GM23338 (cell line): ENCODE measurements around the gene TGM6. TPM values are rescaled to one million over a fixed set of nuclear protein-coding genes. Genes with fewer than 3 reads are reported as not detected.

Source experiments
- ATAC-seq: fragments of 200-7000 bp; cut with Tn5 transposase; 3 replicates; pipeline ENCODE4 v1.9.1; 2020
- DNase-seq: peaks from one replicate; pipeline ENCODE4 v3.0.0-alpha.2; 2015; ENCODE audit warnings: low spot score
- H2AFZ ChIP-seq: fragments of 200-600 bp; sonication (generic); 2 replicates; pipeline ENCODE4 v1.8.0; 2016; ENCODE audit warnings: antibody characterized with exemption, mild to moderate bottlenecking, moderate library complexity
- H3F3A ChIP-seq: fragments of 200-600 bp; sonication (generic); replicated peaks from 2 replicates; pipeline ENCODE4 v1.8.0; 2017; ENCODE audit warnings: antibody characterized with exemption, mixed run types, low read depth
- H3K27ac ChIP-seq: fragments of 200-600 bp; sonication (generic); 2 replicates; pipeline ENCODE4 v1.6.1; 2016; ENCODE audit warnings: low read depth
- H3K27me3 ChIP-seq: fragments of 200-600 bp; sonication (generic); 2 replicates; pipeline ENCODE4 v1.8.0; 2016; ENCODE audit warnings: mild to moderate bottlenecking, mixed run types, moderate library complexity; ENCODE audit not compliant: insufficient read depth
- H3K36me3 ChIP-seq: fragments of 200-600 bp; sonication (generic); 2 replicates; pipeline ENCODE4 v1.8.0; 2016; ENCODE audit warnings: mild to moderate bottlenecking; ENCODE audit not compliant: insufficient read depth
- H3K4me1 ChIP-seq: fragments of 200-600 bp; sonication (generic); 2 replicates; pipeline ENCODE4 v1.8.0; 2016; ENCODE audit warnings: mild to moderate bottlenecking, moderate library complexity; ENCODE audit not compliant: insufficient read depth
- H3K4me2 ChIP-seq: fragments of 200-600 bp; sonication (generic); 2 replicates; pipeline ENCODE4 v1.7.1; 2017; ENCODE audit warnings: mixed run types
- H3K4me3 ChIP-seq: fragments of 200-600 bp; sonication (generic); 2 replicates; pipeline ENCODE4 v1.6.1; 2016; ENCODE audit warnings: mixed run types
- H3K79me2 ChIP-seq: fragments of 200-600 bp; sonication (generic); replicated peaks from 2 replicates; pipeline ENCODE4 v1.8.0; 2017; ENCODE audit warnings: mild to moderate bottlenecking; ENCODE audit not compliant: insufficient read depth
- H3K9me2 ChIP-seq: fragments of 200-600 bp; sonication (generic); 2 replicates; pipeline ENCODE4 v1.8.0; 2017; ENCODE audit not compliant: insufficient read depth
- H4K20me1 ChIP-seq: fragments of 200-600 bp; sonication (generic); replicated peaks from 2 replicates; pipeline ENCODE4 v1.8.0; 2017; ENCODE audit warnings: mild to moderate bottlenecking; ENCODE audit not compliant: insufficient read depth
- H3K27ac Mint-ChIP-seq: 2 replicates; pipeline ENCODE4 v1.8.0; 2020; ENCODE audit warnings: inconsistent platforms, mild to moderate bottlenecking, moderate library complexity, mixed read lengths
- H3K27me3 Mint-ChIP-seq: 3 replicates; pipeline ENCODE4 v1.8.0; 2022; ENCODE audit warnings: low read depth, mild to moderate bottlenecking, moderate library complexity, mixed read lengths, inconsistent platforms; ENCODE audit not compliant: insufficient read depth, poor library complexity
- H3K36me3 Mint-ChIP-seq: 3 replicates; pipeline ENCODE4 v1.8.0; 2021; ENCODE audit warnings: low read depth, mild to moderate bottlenecking, inconsistent platforms, moderate library complexity, mixed read lengths
- H3K4me1 Mint-ChIP-seq: 3 replicates; pipeline ENCODE4 v1.8.0; 2020; ENCODE audit warnings: mild to moderate bottlenecking, inconsistent platforms, mixed read lengths
- H3K4me3 Mint-ChIP-seq: 3 replicates; pipeline ENCODE4 v1.8.0; 2021; ENCODE audit warnings: moderate library complexity, mild to moderate bottlenecking, inconsistent platforms, mixed read lengths
- H3K9me3 Mint-ChIP-seq: 3 replicates; pipeline ENCODE4 v1.8.0; 2020; ENCODE audit warnings: moderate library complexity, mild to moderate bottlenecking, inconsistent platforms, mixed read lengths
- CREB1 ChIP-seq: fragments of 250-450 bp; sonication (Bioruptor Pico); IDR thresholded peaks from 2 replicates; pipeline ENCODE4 v1.5.0; 2020; ENCODE audit warnings: low read depth, mild to moderate bottlenecking, moderate library complexity
- CTCF ChIP-seq, 2 experiments: fragments of 200-600 bp in 1 of 2; sonication (generic) in 1 of 2; conservative IDR thresholded peaks; 2 replicates each; pipeline versions ENCODE4 v1.5.1 to v1.6.1; 2016 to 2017; ENCODE audit warnings: antibody characterized with exemption in 2 of 2, low read depth in 2 of 2, mild to moderate bottlenecking in 2 of 2, moderate library complexity in 1 of 2
- EZH2 ChIP-seq: fragments of 200-600 bp; sonication (generic); IDR thresholded peaks from one replicate; pipeline ENCODE4 v1.8.0; 2017; ENCODE audit warnings: antibody characterized with exemption, mild to moderate bottlenecking, low read depth; ENCODE audit not compliant: unreplicated experiment
- JUNB ChIP-seq: IDR thresholded peaks from one replicate; pipeline ENCODE4 v1.6.1; 2016; ENCODE audit warnings: antibody characterized with exemption; ENCODE audit not compliant: unreplicated experiment
- NANOG ChIP-seq: IDR thresholded peaks from 2 replicates; pipeline ENCODE4 v1.6.1; 2016; ENCODE audit warnings: antibody characterized with exemption, borderline replicate concordance
- POLR2AphosphoS5 ChIP-seq: IDR thresholded peaks from 2 replicates; pipeline ENCODE4 v1.6.1; 2016; ENCODE audit warnings: antibody characterized with exemption, low read depth
- STAT1 ChIP-seq: IDR thresholded peaks from one replicate; pipeline ENCODE4 v1.6.1; 2016; ENCODE audit warnings: antibody characterized with exemption; ENCODE audit not compliant: unreplicated experiment
- ZNF114 ChIP-seq: fragments of 250-450 bp; sonication (Bioruptor Pico); IDR thresholded peaks from 2 replicates; pipeline ENCODE4 v1.5.0; 2020; ENCODE audit warnings: mild to moderate bottlenecking, moderate library complexity
- ZNF331 ChIP-seq: fragments of 250-450 bp; sonication (Bioruptor Pico); IDR thresholded peaks from 2 replicates; pipeline ENCODE4 v1.5.0; 2020; ENCODE audit warnings: low read depth, mild to moderate bottlenecking, moderate library complexity
- ZNF462 ChIP-seq: fragments of 250-450 bp; sonication (Bioruptor Pico); IDR thresholded peaks from 2 replicates; pipeline ENCODE4 v1.5.0; 2020; ENCODE audit warnings: mild to moderate bottlenecking, moderate library complexity
- polyA plus RNA-seq: library from polyadenylated mRNA; unstranded; fragments of >200 nt; fragmentation: Nextera tagmentation; extraction: Ambion mirVana; gene quantifications from 2 replicates; pipeline ENCODE4 v1.2.1, GENCODE V29; 2016
- total RNA-seq: library from RNA; depleted of rRNA; stranded (reverse); fragments of >200 nt; shearing (Covaris generic); gene quantifications from 2 replicates; pipeline ENCODE4 v1.2.3, GENCODE V29; 2014

TGM6 gene
- total and polyA plus RNA-seq, 2 experiments from 2014 or later = not detected

GRCh38 chr20:2431185-2431584 lies 50.5 kb downstream of the TGM6 start:
- H3K4me2 ChIP-seq = no peak overlapping the region

GRCh38 chr20:2446845-2447244 lies 66.1 kb downstream of the TGM6 start:
- H3K27me3 ChIP-seq = no peaks in the 10 kb centered on the region
- H3K4me1 ChIP-seq = no peaks in the 10 kb centered on the region
- no peak overlapping the region for H3K27ac ChIP-seq
- H3K79me2 ChIP-seq = no peaks in the 10 kb centered on the region
- no peak for TF ChIP-seq NANOG
- no peaks in the 10 kb centered on the region for H3K36me3 ChIP-seq
- peak; percentile 75 for DNase-seq
- no peaks in the 10 kb centered on the region for H3F3A ChIP-seq
- no peak overlapping the region for H3K4me2 ChIP-seq
- Mint-ChIP-seq H3K4me3 (no peak overlapping the region), H3K27ac (no peak overlapping the region), H3K36me3 (no peaks in the 10 kb centered on the region), H3K4me1 (no peaks in the 10 kb centered on the region), H3K9me3 (no peaks in the 10 kb centered on the region), H3K27me3 (no peaks in the 10 kb centered on the region)
- no peak overlapping the region for H2AFZ ChIP-seq
- no peaks in the 10 kb centered on the region for H3K9me2 ChIP-seq
- H3K4me3 ChIP-seq = no peak overlapping the region
- peak; percentile 64 for ATAC-seq
- H4K20me1 ChIP-seq = no peaks in the 10 kb centered on the region

More at GRCh38 chr20:2431185-2431584, 50.5 kb downstream of the TGM6 start:
- Histone ChIP-seq H3K4me1 (no peaks in the 10 kb centered on the region), H2AFZ (no peak overlapping the region), H3K36me3 (no peaks in the 10 kb centered on the region), H3F3A (no peaks in the 10 kb centered on the region), H3K27me3 (no peaks in the 10 kb centered on the region), H4K20me1 (no peaks in the 10 kb centered on the region), H3K27ac (no peak overlapping the region), H3K79me2 (no peaks in the 10 kb centered on the region), H3K9me2 (0 out of 2 replicates have a peak, but pooled peaks cover 4% of the 10 kb centered on the region), H3K4me3 (no peak overlapping the region)
- Mint-ChIP-seq H3K9me3 (no peaks in the 10 kb centered on the region), H3K27me3 (peaks cover 6% of the 10 kb centered on the region), H3K4me1 (no peaks in the 10 kb centered on the region), H3K27ac (no peak overlapping the region), H3K4me3 (no peak overlapping the region), H3K36me3 (no peaks in the 10 kb centered on the region)
- no peak for DNase-seq
- TF ChIP-seq ZNF114 (CRISPR knock-in tag) (no peak), EZH2 (no peak)
- no peak for ATAC-seq

GRCh38 chr20:2449386-2449785 lies 68.7 kb downstream of the TGM6 start:
- H3F3A ChIP-seq = no peaks in the 10 kb centered on the region
- Mint-ChIP-seq H3K9me3 (no peaks in the 10 kb centered on the region), H3K4me1 (no peaks in the 10 kb centered on the region), H3K4me3 (no peak overlapping the region), H3K27ac (no peak overlapping the region), H3K36me3 (no peaks in the 10 kb centered on the region), H3K27me3 (peaks cover 2% of the 10 kb centered on the region)
- no peak overlapping the region for H2AFZ ChIP-seq
- H3K4me2 ChIP-seq = no peak overlapping the region
- H3K79me2 ChIP-seq = no peaks in the 10 kb centered on the region
- H3K27ac ChIP-seq = no peak overlapping the region
- no peaks in the 10 kb centered on the region for H3K9me2 ChIP-seq
- no peaks in the 10 kb centered on the region for H3K27me3 ChIP-seq
- ATAC-seq (no peak), DNase-seq (no peak)
- no peaks in the 10 kb centered on the region for H4K20me1 ChIP-seq
- H3K4me3 ChIP-seq = no peak overlapping the region
- no peaks in the 10 kb centered on the region for H3K4me1 ChIP-seq
- no peaks in the 10 kb centered on the region for H3K36me3 ChIP-seq
- no peak for TF ChIP-seq EZH2
- no peak for TF ChIP-seq ZNF114 (CRISPR knock-in tag)
- TF ChIP-seq NANOG = no peak
- TF ChIP-seq POLR2AphosphoS5 = no peak
- TF ChIP-seq CTCF (conservative IDR thresholded peaks at IDR 0.05; ENCODE audit: low read depth in 2 of 2) = no peak
- no peak for TF ChIP-seq ZNF331
- no peak for TF ChIP-seq CREB1 (CRISPR knock-in tag)
- no peak for TF ChIP-seq ZNF462 (CRISPR knock-in tag)
- no peak for TF ChIP-seq JUNB
- TF ChIP-seq STAT1 = no peak
